Glomerular endothelial cell (primary cell): ENCODE results near the gene MYH6. TPM values are rescaled to one million over a fixed set of nuclear protein-coding genes. Genes with fewer than 3 reads are reported as not detected.

Experiments used
- DNase-seq: peaks from one replicate; pipeline ENCODE4 v3.0.0-alpha.2; 2011; ENCODE audit warnings: low read depth, low spot score; ENCODE audit errors: extremely low read depth
- total RNA-seq: library from RNA; depleted of rRNA; stranded (reverse); fragments of >200 nt; gene quantifications from 2 replicates; pipeline ENCODE4 v1.2.3, GENCODE V29; 2015

The MYH6 gene
- total RNA-seq, 1 donor from 2014 or later: not detected

- no peak for DNase-seq
Observed at GRCh38 chr14:23379366-23380196, 28.5 kb downstream of the MYH6 start.

- no peak for DNase-seq
Observed at GRCh38 chr14:23378612-23379220, 29.4 kb downstream of the MYH6 start.

GRCh38 chr14:23377573-23378563, 30.2 kb downstream of the MYH6 start:
- no peak for DNase-seq

- DNase-seq: no peak
Observed at GRCh38 chr14:23377198-23377550, 30.9 kb downstream of the MYH6 start.

- no peak for DNase-seq
Observed at GRCh38 chr14:23376482-23377197, 31.4 kb downstream of the MYH6 start, which contains the start of gene CMTM5. Gene CMTM5 (plus strand): TSS chr14:23377046. CDS start chr14:23377252, 206 bp downstream.

GRCh38 chr14:23375527-23376251, 32.4 kb downstream of the MYH6 start:
- no peak for DNase-seq

- DNase-seq: no peak
Observed at GRCh38 chr14:23373041-23373440, 35.0 kb downstream of the MYH6 start.

GRCh38 chr14:23372509-23372908, 35.6 kb downstream of the MYH6 start, which contains the start of gene IL25:
Gene IL25 (plus strand): TSS chr14:23372809.
- DNase-seq: no peak

- DNase-seq: no peak
Observed at GRCh38 chr14:23371865-23372264, 36.2 kb downstream of the MYH6 start.

- DNase-seq: no peak
Observed at GRCh38 chr14:23370221-23370620, 37.9 kb downstream of the MYH6 start.

GRCh38 chr14:23366426-23366921, 41.6 kb downstream of the MYH6 start:
- DNase-seq: no peak

GRCh38 chr14:23365732-23366425, 42.2 kb downstream of the MYH6 start:
- no peak for DNase-seq

- no peak for DNase-seq
Observed at GRCh38 chr14:23365036-23365731, 42.9 kb downstream of the MYH6 start, which contains the start of gene EFS. Gene EFS (minus strand): TSS chr14:23365172. CDS start chr14:23365025, 147 bp downstream.

GRCh38 chr14:23364164-23365035, 43.7 kb downstream of the MYH6 start:
- no peak for DNase-seq

- no peak for DNase-seq
Observed at GRCh38 chr14:23362200-23362599, 45.9 kb downstream of the MYH6 start.

- no peak for DNase-seq
Observed at GRCh38 chr14:23361763-23362162, 46.3 kb downstream of the MYH6 start.

- DNase-seq: no peak
Observed at GRCh38 chr14:23361320-23361719, 46.8 kb downstream of the MYH6 start.
